Prostate gland (tissue), 2 donors: ENCODE results near the gene RPS6KA2. TPM values are rescaled to one million over a fixed set of nuclear protein-coding genes. Genes with fewer than 3 reads are reported as not detected.
A peak's percentile ranks its signal among the peaks of the same experiment; 100 is the strongest.

ENCODE experiments used
- DNase-seq: peaks from one replicate; pipeline ENCODE4 v3.0.0-alpha.2; 2019; ENCODE audit warnings: low spot score
- H3K27ac ChIP-seq, 2 donors: fragments of 200-600 bp; sonication (generic); 2 replicates each; pipeline ENCODE4 v1.5.1; 2017 to 2019
- H3K27me3 ChIP-seq: fragments of 200-600 bp; sonication (generic); replicated peaks from 2 replicates; pipeline ENCODE4 v1.5.1; 2019; ENCODE audit not compliant: insufficient read depth
- H3K36me3 ChIP-seq, 2 donors: fragments of 200-600 bp; sonication (generic); 1 replicate in 1 of 2; 2 replicates in 1 of 2; pipeline versions ENCODE4 v1.5.1 to v1.8.1; 2017 to 2019
- H3K4me1 ChIP-seq: fragments of 200-600 bp; sonication (generic); replicated peaks from 2 replicates; pipeline ENCODE4 v1.5.1; 2019
- H3K4me3 ChIP-seq, 2 donors: fragments of 200-600 bp; sonication (generic); 2 replicates each; pipeline ENCODE4 v1.5.1; 2017 to 2019
- H3K9me3 ChIP-seq: fragments of 200-600 bp; sonication (generic); 2 replicates; pipeline ENCODE4 v1.5.1; 2017
- CTCF ChIP-seq, 4 experiments: fragments of 200-600 bp in 2 of 4; fragments of 450-650 bp in 2 of 4; sonication (generic) in 2 of 4; IDR thresholded peaks; 1 replicate in 3 of 4; 2 replicates in 1 of 4; pipeline ENCODE4 v1.5.1; 2016 to 2019; ENCODE audit warnings: antibody characterized with exemption in 4 of 4, mild to moderate bottlenecking in 2 of 4, moderate library complexity in 2 of 4
- POLR2A ChIP-seq: fragments of 450-650 bp; IDR thresholded peaks from one replicate; pipeline ENCODE4 v1.6.1; 2016; ENCODE audit warnings: antibody characterized with exemption, mild to moderate bottlenecking
- POLR2AphosphoS5 ChIP-seq: sonication (generic); formaldehyde crosslinking; IDR thresholded peaks from one replicate; pipeline ENCODE4 v1.6.1; 2017; ENCODE audit warnings: antibody characterized with exemption
- WGBS: methylation state at CpG from one replicate; pipeline ENCODE4 v1.1.5; 2018; 5-methylcytosine and 5-hydroxymethylcytosine counted together
- intact Hi-C: fragments of 100-400 bp; cut with DNase I; formaldehyde crosslinking; loops from one replicate; pipeline ENCODE4 v1.14.2; 2022
- total RNA-seq, 2 donors: library from RNA; depleted of rRNA; stranded (reverse); fragments of >200 nt; gene quantifications; one replicate each; pipeline ENCODE4 v1.1.0, GENCODE V29; 2016

The RPS6KA2 gene
- total RNA-seq, 2 donors from 2014 or later = 32.2 to 44.3 TPM

- intact Hi-C loops = loop anchor here (5.0 kb wide), 1 partner anchor 68 kb away; the partner anchor contains the start of gene RPS6KA2
- 100% methylated on average over 1 of the region's 1 CpG for WGBS
Observed at GRCh38 chr6:166559662-166560061, 67.4 kb downstream of the RPS6KA2 start.

GRCh38 chr6:166559211-166559610 lies 67.8 kb downstream of the RPS6KA2 start:
- 97% methylated on average over 5 of the region's 5 CpGs for WGBS
- H3K9me3 ChIP-seq = no peaks in the 10 kb centered on the region
- TF ChIP-seq POLR2A (no peak), CTCF (IDR thresholded peaks at IDR 0.05) (no peak), POLR2AphosphoS5 (no peak)
- H3K4me1 ChIP-seq = no peaks in the 10 kb centered on the region
- no peak overlapping the region for H3K4me3 ChIP-seq
- H3K27ac ChIP-seq = no peak overlapping the region
- H3K36me3 ChIP-seq = no peaks in the 10 kb centered on the region
- intact Hi-C loops = loop anchor here (5.0 kb wide), 1 partner anchor 68 kb away; the partner anchor contains the start of gene RPS6KA2
- DNase-seq = no peak
- H3K27me3 ChIP-seq = no peaks in the 10 kb centered on the region

More at GRCh38 chr6:166559662-166560061, 67.4 kb downstream of the RPS6KA2 start:
- Histone ChIP-seq H3K36me3 (no peaks in the 10 kb centered on the region), H3K27me3 (no peaks in the 10 kb centered on the region), H3K9me3 (no peaks in the 10 kb centered on the region), H3K27ac (no peak overlapping the region), H3K4me1 (no peaks in the 10 kb centered on the region), H3K4me3 (no peak overlapping the region)
- no peak for DNase-seq
- TF ChIP-seq POLR2AphosphoS5 = no peak
- TF ChIP-seq POLR2A = no peak
- TF ChIP-seq CTCF (IDR thresholded peaks at IDR 0.05) = no peak

- H3K36me3 ChIP-seq = no peaks in the 10 kb centered on the region
- DNase-seq = no peak
- no peaks in the 10 kb centered on the region for H3K4me1 ChIP-seq
- TF ChIP-seq CTCF (IDR thresholded peaks at IDR 0.05) (no peak), POLR2A (no peak), POLR2AphosphoS5 (no peak)
- intact Hi-C loops = loop anchor here (5.0 kb wide), 1 partner anchor 69 kb away; the partner anchor contains the start of gene RPS6KA2
- WGBS = 95% methylated on average over 12 of the region's 12 CpGs
- no peaks in the 10 kb centered on the region for H3K9me3 ChIP-seq
- no peaks in the 10 kb centered on the region for H3K27me3 ChIP-seq
- H3K4me3 ChIP-seq = no peak overlapping the region
- H3K27ac ChIP-seq = peak overlapping the region in 1 of 2 donors; percentile 81
Observed at GRCh38 chr6:166558156-166559005, 68.7 kb downstream of the RPS6KA2 start.

GRCh38 chr6:166556863-166557322 lies 70.2 kb downstream of the RPS6KA2 start:
- intact Hi-C loops = loop anchor here (5.0 kb wide), 1 partner anchor 70 kb away; the partner anchor contains the start of gene RPS6KA2
- H3K9me3 ChIP-seq = no peaks in the 10 kb centered on the region
- H3K36me3 ChIP-seq = no peaks in the 10 kb centered on the region
- peak overlapping the region in 1 of 2 donors; percentile 19 for H3K4me3 ChIP-seq
- peak; percentile 98 for DNase-seq
- H3K4me1 ChIP-seq = no peaks in the 10 kb centered on the region
- 29% methylated on average over 16 of the region's 16 CpGs for WGBS
- TF ChIP-seq POLR2A (peak; percentile 69), CTCF (IDR thresholded peaks at IDR 0.05) (peak in 1 of 4 experiments; percentile 17), POLR2AphosphoS5 (peak; percentile 97)
- no peaks in the 10 kb centered on the region for H3K27me3 ChIP-seq
- H3K27ac ChIP-seq = peak overlapping the region; percentile 74 to 81
